Adipocyte (in vitro differentiated cells): Measurements from ENCODE around the gene RAB3B.
"Not testable (repeated sequence)": the region's sequence is repeated elsewhere in the genome, so short reads cannot be mapped to it uniquely, and the experiment has no call there.

Experiments used
- DNase-seq: peaks from one replicate; pipeline ENCODE4 v3.0.0-alpha.2; 2015; ENCODE audit warnings: low read depth
- H3K27me3 ChIP-seq: replicated peaks from 2 replicates; pipeline ENCODE4 v1.7.0; 2013; ENCODE audit warnings: mild to moderate bottlenecking, low read length, moderate library complexity; ENCODE audit not compliant: control insufficient read depth, insufficient read depth
- H3K36me3 ChIP-seq: 2 replicates; pipeline ENCODE4 v1.7.0; 2013; ENCODE audit warnings: low read length, mild to moderate bottlenecking, moderate library complexity; ENCODE audit not compliant: control insufficient read depth, insufficient read depth, severe bottlenecking
- H3K4me1 ChIP-seq: 2 replicates; pipeline ENCODE4 v1.7.0; 2013; ENCODE audit warnings: mild to moderate bottlenecking, low read length, moderate library complexity; ENCODE audit not compliant: control insufficient read depth, insufficient read depth
- H3K4me3 ChIP-seq: 2 replicates; pipeline ENCODE4 v1.7.0; 2013; ENCODE audit warnings: mild to moderate bottlenecking, low read length, moderate library complexity
- H3K9ac ChIP-seq: 2 replicates; pipeline ENCODE4 v1.7.0; 2013; ENCODE audit warnings: mild to moderate bottlenecking, low read length, moderate library complexity
- H3K9me3 ChIP-seq: 2 replicates; pipeline ENCODE4 v1.7.0; 2013; ENCODE audit warnings: mild to moderate bottlenecking, low read length, moderate library complexity; ENCODE audit not compliant: control insufficient read depth

RAB3B gene

GRCh38 chr1:52008071-52008809 lies 17.7 kb upstream of the RAB3B start:
- no peaks in the 10 kb centered on the region for H3K9me3 ChIP-seq
- H3K4me3 ChIP-seq, result no peak overlapping the region
- no peaks in the 10 kb centered on the region for H3K36me3 ChIP-seq
- H3K9ac ChIP-seq, result no peak overlapping the region
- DNase-seq, result no peak
- peaks cover 15% of the 10 kb centered on the region for H3K4me1 ChIP-seq
- no peaks in the 10 kb centered on the region for H3K27me3 ChIP-seq

GRCh38 chr1:52007215-52008002 lies 16.9 kb upstream of the RAB3B start:
- peak; percentile 50 for DNase-seq
- peaks cover 15% of the 10 kb centered on the region for H3K4me1 ChIP-seq
- no peak overlapping the region for H3K4me3 ChIP-seq
- H3K36me3 ChIP-seq, result no peaks in the 10 kb centered on the region
- H3K9me3 ChIP-seq, result no peaks in the 10 kb centered on the region
- peak overlapping the region; percentile 25 for H3K9ac ChIP-seq
- H3K27me3 ChIP-seq, result no peaks in the 10 kb centered on the region

GRCh38 chr1:52006081-52006553 lies 15.6 kb upstream of the RAB3B start:
- peaks cover 15% of the 10 kb centered on the region for H3K4me1 ChIP-seq
- not testable (repeated sequence) for DNase-seq, H3K27me3 ChIP-seq, H3K4me3 ChIP-seq, H3K9me3 ChIP-seq, H3K36me3 ChIP-seq
- peak overlapping the region; percentile 46 for H3K9ac ChIP-seq

GRCh38 chr1:52005548-52005947 lies 15.0 kb upstream of the RAB3B start:
- H3K4me3 ChIP-seq, H3K27me3 ChIP-seq, H3K36me3 ChIP-seq, H3K9me3 ChIP-seq: not testable (repeated sequence)
- peak; percentile 72 for DNase-seq
- H3K4me1 ChIP-seq, result peaks cover 15% of the 10 kb centered on the region
- H3K9ac ChIP-seq, result peak overlapping the region; percentile 46

- no peaks in the 10 kb centered on the region for H3K27me3 ChIP-seq
- H3K36me3 ChIP-seq, result no peaks in the 10 kb centered on the region
- H3K9me3 ChIP-seq, result no peaks in the 10 kb centered on the region
- peaks cover 15% of the 10 kb centered on the region for H3K4me1 ChIP-seq
- no peak overlapping the region for H3K4me3 ChIP-seq
- DNase-seq, result no peak
- H3K9ac ChIP-seq, result no peak overlapping the region
Measured at GRCh38 chr1:52003877-52004276, 13.4 kb upstream of the RAB3B start.

- Histone ChIP-seq H3K36me3 (no peaks in the 10 kb centered on the region), H3K4me1 (peaks cover 10% of the 10 kb centered on the region), H3K4me3 (no peak overlapping the region), H3K9ac (no peak overlapping the region), H3K9me3 (no peaks in the 10 kb centered on the region), H3K27me3 (no peaks in the 10 kb centered on the region)
- DNase-seq, result peak; percentile 97
Measured at GRCh38 chr1:52002038-52002917, 11.8 kb upstream of the RAB3B start.

- Histone ChIP-seq H3K36me3 (no peaks in the 10 kb centered on the region), H3K9me3 (no peaks in the 10 kb centered on the region), H3K9ac (no peak overlapping the region), H3K27me3 (peaks cover 4% of the 10 kb centered on the region), H3K4me3 (no peak overlapping the region), H3K4me1 (no peaks in the 10 kb centered on the region)
- DNase-seq, result no peak
Measured at GRCh38 chr1:51998701-51999100, 8.2 kb upstream of the RAB3B start.

- H3K9ac ChIP-seq, result no peak overlapping the region
- no peaks in the 10 kb centered on the region for H3K4me1 ChIP-seq
- no peak for DNase-seq
- H3K36me3 ChIP-seq, result no peaks in the 10 kb centered on the region
- no peaks in the 10 kb centered on the region for H3K9me3 ChIP-seq
- peaks cover 7% of the 10 kb centered on the region for H3K27me3 ChIP-seq
- H3K4me3 ChIP-seq, result no peak overlapping the region
Measured at GRCh38 chr1:51997974-51998382, 7.5 kb upstream of the RAB3B start.

- peak overlapping the region; percentile 58 for H3K4me3 ChIP-seq
- no peaks in the 10 kb centered on the region for H3K9me3 ChIP-seq
- DNase-seq, result no peak
- H3K36me3 ChIP-seq, result no peaks in the 10 kb centered on the region
- H3K4me1 ChIP-seq, result no peaks in the 10 kb centered on the region
- no peak overlapping the region for H3K9ac ChIP-seq
- peaks cover 20% of the 10 kb centered on the region for H3K27me3 ChIP-seq
Measured at GRCh38 chr1:51989582-51990477, 670 bp downstream of the RAB3B start.

- no peaks in the 10 kb centered on the region for H3K9me3 ChIP-seq
- H3K4me1 ChIP-seq, result no peaks in the 10 kb centered on the region
- no peak overlapping the region for H3K9ac ChIP-seq
- DNase-seq, result no peak
- no peak overlapping the region for H3K4me3 ChIP-seq
- peaks cover 16% of the 10 kb centered on the region for H3K27me3 ChIP-seq
- H3K36me3 ChIP-seq, result no peaks in the 10 kb centered on the region
Measured at GRCh38 chr1:51988254-51988653, 2.2 kb downstream of the RAB3B start.
